Ectodermal cell (in vitro differentiated cells): ENCODE measurements around the gene TRPM3.

Experiments
- H3K27ac ChIP-seq: 2 replicates; pipeline ENCODE4 v1.7.0; 2013; ENCODE audit warnings: mild to moderate bottlenecking, low read depth, low read length; ENCODE audit not compliant: insufficient read depth, poor library complexity, severe bottlenecking
- H3K27me3 ChIP-seq: 2 replicates; pipeline ENCODE4 v1.7.0; 2013; ENCODE audit warnings: mild to moderate bottlenecking, low read length; ENCODE audit not compliant: insufficient read depth, control insufficient read depth, poor library complexity, severe bottlenecking
- H3K36me3 ChIP-seq: one replicate; pipeline ENCODE4 v1.7.0; 2013; ENCODE audit warnings: low read length; ENCODE audit not compliant: control insufficient read depth, insufficient read depth
- H3K4me1 ChIP-seq: one replicate; pipeline ENCODE4 v1.7.0; 2013; ENCODE audit warnings: low read length; ENCODE audit not compliant: control insufficient read depth, insufficient read depth
- H3K4me3 ChIP-seq: 2 replicates; pipeline ENCODE4 v1.7.0; 2013; ENCODE audit warnings: low read depth, low read length, control low read depth; ENCODE audit not compliant: insufficient read depth
- H3K9me3 ChIP-seq: 2 replicates; pipeline ENCODE4 v1.7.0; 2013; ENCODE audit warnings: mild to moderate bottlenecking, low read length, moderate library complexity; ENCODE audit not compliant: control insufficient read depth
- WGBS, 2 experiments: methylation state at CpG; one replicate each; pipeline ENCODE4 v1.1.7; 2013; ENCODE audit warnings: missing lambda C conversion rate in 2 of 2; 5-methylcytosine and 5-hydroxymethylcytosine counted together

TRPM3 gene

DNA sequence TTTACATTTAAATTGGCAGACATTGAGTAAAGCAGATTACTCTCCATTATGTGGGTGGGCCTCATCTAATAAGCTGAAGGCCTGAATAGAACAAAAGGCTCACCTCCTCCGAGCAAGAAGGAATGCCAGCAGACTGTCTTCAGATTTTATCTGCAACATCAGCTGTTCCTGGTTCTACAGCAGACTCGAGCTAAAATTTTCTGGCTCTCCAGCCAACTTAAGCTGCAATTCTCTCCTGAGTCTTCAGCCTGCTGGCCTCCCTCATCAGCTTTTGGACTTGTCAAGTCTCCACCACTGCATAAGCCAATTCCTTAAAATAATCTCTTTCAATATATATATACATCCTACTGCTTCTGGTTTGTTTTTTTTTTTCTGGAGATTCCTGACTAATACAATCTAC, 12.5 kb downstream of the TRPM3 start:
- H3K36me3 ChIP-seq: no peaks in the 10 kb centered on the region
- no peaks in the 10 kb centered on the region for H3K27me3 ChIP-seq
- 69 to 74% methylated on average over 2 of the region's 2 CpGs for WGBS, 2 experiments
- no peak overlapping the region for H3K27ac ChIP-seq
- no peak overlapping the region for H3K4me3 ChIP-seq
- no peaks in the 10 kb centered on the region for H3K9me3 ChIP-seq
- H3K4me1 ChIP-seq: peaks cover 9% of the 10 kb centered on the region

DNA sequence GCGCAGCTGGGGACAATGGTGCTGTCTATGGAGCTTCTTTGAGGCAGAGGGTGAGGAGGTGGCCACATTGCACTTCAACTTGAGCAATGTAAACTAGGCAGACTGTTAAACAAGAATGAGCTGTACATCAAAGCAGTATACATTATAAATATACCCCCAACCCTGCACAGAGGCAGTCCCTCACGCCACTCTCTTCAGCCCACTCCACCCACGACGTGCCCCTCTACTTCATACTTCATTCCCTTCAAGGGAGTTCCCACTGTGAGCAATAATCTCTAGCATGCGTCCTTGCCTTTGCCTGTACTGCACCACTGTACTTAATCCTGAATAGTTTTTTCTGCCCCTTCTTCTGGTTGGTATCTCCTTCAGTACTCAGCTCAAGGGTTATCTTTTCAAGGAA, 14.4 kb downstream of the TRPM3 start:
- WGBS, 2 experiments: 94 to 96% methylated on average over 5 of the region's 5 CpGs
- no peaks in the 10 kb centered on the region for H3K27me3 ChIP-seq

DNA sequence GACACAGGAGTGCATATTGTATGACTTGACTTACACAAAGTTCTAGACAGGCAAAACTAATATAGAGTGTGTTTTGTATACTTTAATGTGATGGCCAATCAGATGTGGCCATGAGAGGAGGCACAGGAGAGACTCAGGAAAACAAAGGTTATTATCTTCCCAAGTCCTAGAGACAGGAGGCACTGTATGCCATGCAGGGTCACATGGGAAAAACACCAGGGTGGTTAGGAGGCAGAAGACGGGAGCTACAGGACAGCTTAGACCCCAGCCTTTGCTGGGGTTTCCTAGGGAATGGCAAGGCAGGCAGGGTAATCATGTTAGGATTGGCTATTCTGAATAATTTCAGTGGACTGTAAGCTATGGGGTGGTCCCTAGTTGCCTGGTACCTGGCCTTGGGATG, 16.2 kb downstream of the TRPM3 start:
- H3K27ac ChIP-seq: no peak overlapping the region
- no peaks in the 10 kb centered on the region for H3K36me3 ChIP-seq
- 89 to 90% methylated on average over 1 of the region's 1 CpG for WGBS, 2 experiments
- H3K4me3 ChIP-seq: no peak overlapping the region
- peaks cover 5% of the 10 kb centered on the region for H3K4me1 ChIP-seq
- H3K27me3 ChIP-seq: no peaks in the 10 kb centered on the region
- no peaks in the 10 kb centered on the region for H3K9me3 ChIP-seq

More for the DNA sequence above, 14.4 kb downstream of the TRPM3 start:
- no peak overlapping the region for H3K27ac ChIP-seq
- no peaks in the 10 kb centered on the region for H3K9me3 ChIP-seq
- H3K4me3 ChIP-seq: no peak overlapping the region
- H3K36me3 ChIP-seq: no peaks in the 10 kb centered on the region
- H3K4me1 ChIP-seq: peaks cover 9% of the 10 kb centered on the region

DNA sequence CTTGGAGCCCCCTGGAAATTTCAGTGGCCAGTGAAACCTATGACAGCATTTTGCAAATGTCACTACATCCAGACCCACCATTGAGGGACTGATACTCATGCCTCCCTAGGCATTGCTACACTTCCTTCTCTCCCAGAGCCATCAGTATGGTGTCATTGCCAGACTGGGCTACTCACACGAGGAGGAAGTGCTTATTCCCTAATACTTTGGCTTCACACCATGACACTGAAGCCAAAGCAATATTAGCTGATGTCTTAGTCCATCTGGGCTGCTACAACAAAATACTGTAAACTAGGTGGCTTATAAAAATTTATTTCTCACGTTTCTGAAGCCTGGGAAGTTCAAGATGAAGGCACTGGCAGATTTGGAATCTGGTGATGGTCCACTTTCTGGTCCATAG, 22.6 kb downstream of the TRPM3 start:
- Histone ChIP-seq H3K9me3 (no peaks in the 10 kb centered on the region), H3K36me3 (no peaks in the 10 kb centered on the region), H3K4me3 (no peak overlapping the region), H3K27me3 (no peaks in the 10 kb centered on the region), H3K4me1 (no peaks in the 10 kb centered on the region), H3K27ac (no peak overlapping the region)
- WGBS, 2 experiments: 67 to 74% methylated on average over 2 of the region's 2 CpGs

DNA sequence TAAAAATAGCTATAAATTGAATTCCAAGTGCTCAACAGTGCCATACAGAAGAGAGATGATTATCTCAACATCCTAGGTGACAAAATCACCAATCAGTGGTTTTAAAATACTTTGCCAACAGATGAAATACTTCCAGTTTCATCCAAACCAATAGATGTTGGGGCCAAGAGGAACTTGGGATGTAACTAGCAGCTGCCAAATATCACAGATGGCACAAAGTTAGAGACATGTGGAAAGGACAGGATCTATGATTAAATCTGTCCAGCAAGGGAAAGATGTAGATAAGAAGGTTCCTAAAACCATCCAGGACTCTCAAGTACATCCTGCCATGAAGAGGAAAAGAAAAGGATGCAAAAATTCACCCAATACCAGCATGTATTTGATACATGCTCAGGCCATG, 23.8 kb downstream of the TRPM3 start:
- Histone ChIP-seq H3K27ac (no peak overlapping the region), H3K36me3 (no peaks in the 10 kb centered on the region), H3K4me3 (no peak overlapping the region), H3K4me1 (no peaks in the 10 kb centered on the region), H3K9me3 (no peaks in the 10 kb centered on the region), H3K27me3 (no peaks in the 10 kb centered on the region)

DNA sequence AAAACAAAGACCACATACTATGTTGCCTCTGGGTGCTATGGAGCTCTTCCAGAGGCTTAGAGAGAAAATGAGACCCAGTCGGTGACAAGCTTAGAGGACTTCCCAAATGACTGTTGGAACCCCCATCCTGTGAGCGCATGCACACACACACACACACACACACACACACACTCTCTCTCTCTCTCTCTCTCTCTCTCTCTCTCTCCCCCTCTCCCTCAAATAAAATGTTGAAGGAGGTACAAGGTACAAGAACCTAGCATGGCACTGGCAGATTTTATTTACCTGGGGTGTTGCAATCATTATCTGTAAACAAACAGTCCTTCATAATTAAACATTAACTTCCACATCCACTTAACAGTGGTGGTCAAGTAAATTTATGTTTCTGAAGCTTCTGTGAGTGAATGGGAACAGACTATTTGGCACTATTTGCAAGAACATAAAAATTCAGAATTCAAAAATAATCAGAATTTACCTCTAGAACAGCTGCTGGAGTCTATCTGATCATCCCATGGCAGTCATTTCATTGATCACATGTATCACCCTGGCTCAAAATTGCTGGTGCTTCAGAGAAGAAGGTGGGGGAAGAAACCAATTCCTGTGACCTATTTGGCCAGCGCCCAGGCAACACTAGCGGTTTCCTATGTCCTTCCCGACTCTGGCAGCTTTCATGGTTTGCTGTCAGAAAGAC, 24.9 kb downstream of the TRPM3 start:
- WGBS, 2 experiments: 91 to 95% methylated on average over 5 of the region's 5 CpGs
- no peaks in the 10 kb centered on the region for H3K27me3 ChIP-seq
- no peaks in the 10 kb centered on the region for H3K9me3 ChIP-seq
- no peaks in the 10 kb centered on the region for H3K4me1 ChIP-seq
- H3K4me3 ChIP-seq: no peak overlapping the region
- no peaks in the 10 kb centered on the region for H3K36me3 ChIP-seq
- no peak overlapping the region for H3K27ac ChIP-seq

DNA sequence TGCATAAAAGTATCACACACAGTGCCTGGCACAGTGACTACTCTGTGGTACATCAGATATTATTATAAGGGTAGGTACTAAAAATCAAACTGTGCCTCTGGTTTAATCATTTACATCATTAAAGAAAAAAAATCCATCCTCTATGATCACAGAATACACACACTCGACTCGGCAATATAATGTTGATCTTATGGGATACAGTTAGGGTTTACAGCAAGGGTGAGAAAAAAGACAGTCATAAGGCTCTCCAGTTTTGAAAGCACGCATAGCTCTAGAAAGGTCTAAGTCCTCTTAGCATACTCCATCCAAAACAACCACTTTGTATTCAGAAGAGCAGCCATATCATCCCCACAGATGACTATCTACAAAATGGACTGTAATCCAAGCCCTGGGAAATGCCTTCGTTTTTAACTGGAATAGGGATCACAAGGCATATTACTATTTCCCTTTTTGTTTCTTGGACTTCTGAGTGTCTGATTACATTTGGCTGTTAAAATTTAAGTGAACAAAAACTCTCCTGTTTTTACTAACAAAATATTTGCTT, 26.6 kb downstream of the TRPM3 start:
- Histone ChIP-seq H3K4me1 (no peaks in the 10 kb centered on the region), H3K4me3 (no peak overlapping the region), H3K9me3 (no peaks in the 10 kb centered on the region), H3K27ac (no peak overlapping the region), H3K36me3 (no peaks in the 10 kb centered on the region), H3K27me3 (no peaks in the 10 kb centered on the region)
- 94% methylated on average over 2 to 4 of the region's 4 CpGs for WGBS, 2 experiments

DNA sequence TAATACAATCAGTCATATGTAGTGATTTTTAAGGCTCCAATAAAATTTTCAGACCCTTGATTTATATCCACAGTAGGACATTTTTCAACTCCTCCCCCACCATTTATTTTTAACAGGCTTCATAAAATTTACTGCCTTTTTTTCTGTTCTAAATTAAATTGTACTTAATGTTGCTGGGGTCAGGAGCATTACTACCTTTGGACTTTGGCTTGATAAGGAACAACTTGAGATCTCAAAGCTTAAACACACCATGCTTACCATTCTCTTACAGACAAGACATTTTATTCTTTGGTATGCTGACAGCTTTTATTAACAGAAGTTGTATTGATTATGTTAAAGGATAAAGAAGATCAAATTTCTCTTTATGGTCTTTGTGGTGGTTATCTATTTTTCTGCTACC, 30.5 kb downstream of the TRPM3 start:
- no peaks in the 10 kb centered on the region for H3K9me3 ChIP-seq
- H3K4me3 ChIP-seq: no peak overlapping the region
- H3K27me3 ChIP-seq: no peaks in the 10 kb centered on the region
- no peaks in the 10 kb centered on the region for H3K4me1 ChIP-seq
- H3K36me3 ChIP-seq: no peaks in the 10 kb centered on the region
- no peak overlapping the region for H3K27ac ChIP-seq

DNA sequence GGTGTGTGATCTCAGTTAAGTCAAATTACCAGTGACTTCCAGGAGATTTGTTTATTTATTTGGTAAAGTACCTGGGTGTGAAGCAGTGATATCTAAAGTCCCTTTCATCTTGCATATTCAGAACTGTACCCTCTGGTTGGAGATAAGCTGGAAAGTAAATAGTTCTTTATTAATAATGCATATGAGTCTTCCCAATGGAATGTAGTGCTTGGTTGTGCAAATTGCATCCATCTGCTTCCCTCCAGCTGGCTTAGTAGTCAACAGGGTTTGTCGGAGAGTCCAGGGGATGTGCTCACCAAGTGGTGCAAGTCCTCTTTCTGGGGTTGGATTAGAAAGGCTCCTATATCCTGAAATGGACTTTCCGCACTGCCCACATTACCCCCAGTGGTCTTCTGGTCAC, 42.0 kb downstream of the TRPM3 start:
- Histone ChIP-seq H3K27me3 (no peaks in the 10 kb centered on the region), H3K4me1 (no peaks in the 10 kb centered on the region), H3K36me3 (no peaks in the 10 kb centered on the region), H3K4me3 (no peak overlapping the region), H3K9me3 (no peaks in the 10 kb centered on the region), H3K27ac (no peak overlapping the region)
- 94 to 96% methylated on average over 2 of the region's 2 CpGs for WGBS, 2 experiments

DNA sequence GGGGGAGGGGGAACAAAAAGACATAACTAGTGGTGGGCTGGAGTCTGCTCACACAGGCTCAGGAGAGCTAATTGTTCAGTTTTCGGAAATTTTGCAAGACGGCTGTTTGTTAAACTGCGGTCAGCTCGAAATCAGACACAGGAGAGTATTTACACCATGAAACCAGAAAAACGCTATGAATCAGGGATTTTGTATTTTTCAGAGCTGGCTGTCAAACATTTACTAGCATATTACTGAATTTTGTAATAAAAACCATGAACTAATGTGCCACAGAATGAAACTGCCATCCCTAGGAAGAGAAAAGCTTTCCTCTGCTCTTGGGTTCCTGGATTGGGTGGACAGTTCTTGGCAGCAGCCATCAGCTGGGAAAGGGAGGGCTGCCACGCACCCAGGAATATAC, 45.3 kb downstream of the TRPM3 start:
- no peak overlapping the region for H3K27ac ChIP-seq
- no peaks in the 10 kb centered on the region for H3K27me3 ChIP-seq
- 92 to 95% methylated on average over 6 of the region's 6 CpGs for WGBS, 2 experiments
- no peaks in the 10 kb centered on the region for H3K9me3 ChIP-seq
- no peak overlapping the region for H3K4me3 ChIP-seq
- H3K36me3 ChIP-seq: no peaks in the 10 kb centered on the region
- H3K4me1 ChIP-seq: no peaks in the 10 kb centered on the region

DNA sequence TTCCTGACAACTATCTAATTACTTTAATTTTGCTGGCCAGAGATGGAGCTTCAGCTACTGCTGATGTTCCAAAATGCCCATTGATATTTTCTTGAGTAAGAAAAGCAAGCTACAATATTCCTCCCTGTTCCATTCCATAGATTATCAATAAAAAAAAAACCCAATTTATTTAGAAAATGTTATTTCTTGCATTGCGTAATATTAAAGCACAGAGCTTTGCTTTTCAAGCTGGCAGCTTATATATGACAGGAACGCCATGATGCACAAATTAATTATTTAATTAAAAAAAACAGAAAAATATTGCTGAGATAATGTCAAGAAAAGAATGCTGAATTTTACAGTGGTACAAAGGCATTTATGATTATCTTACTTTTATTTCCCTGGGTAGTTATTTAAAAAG, 47.9 kb downstream of the TRPM3 start:
- no peaks in the 10 kb centered on the region for H3K9me3 ChIP-seq
- WGBS, 2 experiments: 100% methylated on average over 2 of the region's 2 CpGs; no CpG with 5 or more reads in 1 of the 2 experiments
- no peaks in the 10 kb centered on the region for H3K4me1 ChIP-seq
- H3K27me3 ChIP-seq: no peaks in the 10 kb centered on the region
- no peaks in the 10 kb centered on the region for H3K36me3 ChIP-seq
- no peak overlapping the region for H3K27ac ChIP-seq
- no peak overlapping the region for H3K4me3 ChIP-seq
